Thyroid gland (tissue), 4 donors: ENCODE results near the gene WDR7.

Experiments
- CTCF ChIP-seq, 6 experiments: fragments of 200-600 bp in 3 of 6; fragments of 450-650 bp in 3 of 6; sonication (generic) in 3 of 6; IDR thresholded peaks; one replicate each; pipeline ENCODE4 v1.5.1; 2016 to 2019; ENCODE audit warnings: antibody characterized with exemption in 6 of 6, mild to moderate bottlenecking in 2 of 6, inconsistent platforms in 1 of 6, moderate library complexity in 1 of 6
- POLR2A ChIP-seq, 2 donors: fragments of 450-650 bp; IDR thresholded peaks; one replicate each; pipeline ENCODE4 v1.6.1; 2017; ENCODE audit warnings: antibody characterized with exemption in 2 of 2, mild to moderate bottlenecking in 2 of 2, moderate library complexity in 1 of 2

- TF ChIP-seq CTCF (IDR thresholded peaks at IDR 0.05) (no peak), POLR2A (IDR thresholded peaks at IDR 0.05) (no peak)
Observed at GRCh38 chr18:57029761-57030160, 378.6 kb downstream of the WDR7 start.
